Fibroblast of lung (primary cell): ENCODE measurements around the gene TGFBR2. TPM values are rescaled to one million over a fixed set of nuclear protein-coding genes. Genes with fewer than 3 reads are reported as not detected.

Experiments
- DNase-seq, 2 donors: peaks; one replicate each; pipeline versions ENCODE4 v3.0.0 to v3.0.0-alpha.2; 2010; ENCODE audit warnings: low read depth in 2 of 2
- H2AFZ ChIP-seq: 2 replicates; pipeline ENCODE4 v1.5.1; 2012; ENCODE audit warnings: low read length, control low read depth, inconsistent platforms
- H3K27ac ChIP-seq: 2 replicates; pipeline ENCODE4 v1.5.1; 2011; ENCODE audit warnings: low read length, control low read depth; ENCODE audit not compliant: insufficient read depth
- H3K27me3 ChIP-seq: 2 replicates; pipeline ENCODE4 v1.5.1; 2011; ENCODE audit warnings: mild to moderate bottlenecking, low read length; ENCODE audit not compliant: control insufficient read depth, insufficient read depth
- H3K36me3 ChIP-seq: 2 replicates; pipeline ENCODE4 v1.5.1; 2011; ENCODE audit warnings: low read length; ENCODE audit not compliant: control insufficient read depth, insufficient read depth
- H3K4me1 ChIP-seq: 2 replicates; pipeline ENCODE4 v1.5.1; 2011; ENCODE audit warnings: low read length; ENCODE audit not compliant: control insufficient read depth, insufficient read depth; ENCODE audit errors: extremely low read depth
- H3K4me2 ChIP-seq: 2 replicates; pipeline ENCODE4 v1.5.1; 2011; ENCODE audit warnings: low read length, control low read depth; ENCODE audit not compliant: insufficient read depth; ENCODE audit errors: extremely low read depth
- H3K4me3 ChIP-seq, 4 experiments: fragments of 200-600 bp in 1 of 4; sonication (generic) in 1 of 4; replicated peaks in 1 of 4; 2 replicates each; pipeline ENCODE4 v1.5.1; 2011 to 2016; ENCODE audit warnings: low read length in 4 of 4, low read depth in 3 of 4, mild to moderate bottlenecking in 3 of 4, control low read depth in 2 of 4, inconsistent platforms in 1 of 4, mixed read lengths in 1 of 4; ENCODE audit not compliant: insufficient read depth in 1 of 4; ENCODE audit errors: control extremely low read depth in 1 of 4
- H3K79me2 ChIP-seq: 2 replicates; pipeline ENCODE4 v1.5.1; 2012; ENCODE audit warnings: mild to moderate bottlenecking, low read length, inconsistent platforms; ENCODE audit not compliant: control insufficient read depth, insufficient read depth
- H3K9ac ChIP-seq: 2 replicates; pipeline ENCODE4 v1.5.1; 2011; ENCODE audit warnings: mild to moderate bottlenecking, low read length, control low read depth; ENCODE audit not compliant: insufficient read depth
- H3K9me3 ChIP-seq: 2 replicates; pipeline ENCODE4 v1.5.1; 2012; ENCODE audit warnings: low read depth, low read length; ENCODE audit not compliant: control insufficient read depth, insufficient read depth
- H4K20me1 ChIP-seq: 2 replicates; pipeline ENCODE4 v1.5.1; 2011; ENCODE audit warnings: low read length; ENCODE audit not compliant: control insufficient read depth, insufficient read depth; ENCODE audit errors: extremely low read depth
- EZH2 ChIP-seq: IDR thresholded peaks from 2 replicates; pipeline ENCODE4 v1.5.1; 2012; ENCODE audit warnings: low read length, control low read depth, mild to moderate bottlenecking; ENCODE audit errors: missing control alignments
- polyA plus RNA-seq, 2 donors: library from polyadenylated mRNA; depleted of rRNA in 1 of 2; stranded (reverse) in 1 of 2; unstranded in 1 of 2; fragments of >200 nt; gene quantifications; 2 replicates each; pipeline ENCODE4 v1.2.1, GENCODE V29; 2011 to 2012; ENCODE audit warnings: missing spikeins in 1 of 2
- total RNA-seq: library from RNA; depleted of rRNA; stranded (reverse); fragments of >200 nt; gene quantifications from 2 replicates; pipeline ENCODE4 v1.2.1, GENCODE V29; 2014
- TF ChIP-seq, protein P1 (sequence below), 2 donors: IDR thresholded peaks in 1 of 2; conservative IDR thresholded peaks in 1 of 2; 1 replicate in 1 of 2; 2 replicates in 1 of 2; pipeline ENCODE4 v1.5.1; 2011 to 2012; ENCODE audit warnings: low read length in 2 of 2, control low read depth in 1 of 2, inconsistent platforms in 1 of 2, low read depth in 1 of 2, mild to moderate bottlenecking in 1 of 2

TGFBR2 gene
- total and polyA plus RNA-seq, 2 donors (not counting 1 experiment from before 2014, with no cell fraction given), result 93.0 to 126 TPM

DNA sequence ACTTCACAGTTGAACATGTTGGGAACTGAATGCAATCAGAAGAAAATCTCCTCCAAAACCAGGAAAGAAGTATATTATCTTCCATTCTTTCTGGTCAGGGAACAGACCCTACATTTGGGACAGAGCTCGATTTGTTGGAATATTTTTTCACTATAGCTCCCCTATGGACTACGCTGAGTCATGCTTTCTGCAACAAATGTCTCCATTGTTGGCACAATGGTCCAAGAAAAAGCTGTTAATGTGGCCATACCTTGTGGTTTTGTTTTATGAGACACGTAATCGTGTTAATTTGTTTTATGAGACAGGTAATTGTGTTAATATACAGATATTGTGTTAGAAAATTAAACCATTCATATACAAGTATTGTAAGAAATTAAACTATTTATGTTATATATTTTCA is 101.4 kb downstream of the TGFBR2 start:
- no peak overlapping the region for H3K4me3 ChIP-seq
- no peak for DNase-seq
- no peaks in the 10 kb centered on the region for H3K27me3 ChIP-seq
- H2AFZ ChIP-seq, result no peak overlapping the region
- H3K4me1 ChIP-seq, result no peaks in the 10 kb centered on the region
- no peaks in the 10 kb centered on the region for H3K9me3 ChIP-seq
- H3K4me2 ChIP-seq, result no peak overlapping the region
- no peaks in the 10 kb centered on the region for H4K20me1 ChIP-seq
- H3K79me2 ChIP-seq, result no peaks in the 10 kb centered on the region
- TF ChIP-seq, protein P1, sequence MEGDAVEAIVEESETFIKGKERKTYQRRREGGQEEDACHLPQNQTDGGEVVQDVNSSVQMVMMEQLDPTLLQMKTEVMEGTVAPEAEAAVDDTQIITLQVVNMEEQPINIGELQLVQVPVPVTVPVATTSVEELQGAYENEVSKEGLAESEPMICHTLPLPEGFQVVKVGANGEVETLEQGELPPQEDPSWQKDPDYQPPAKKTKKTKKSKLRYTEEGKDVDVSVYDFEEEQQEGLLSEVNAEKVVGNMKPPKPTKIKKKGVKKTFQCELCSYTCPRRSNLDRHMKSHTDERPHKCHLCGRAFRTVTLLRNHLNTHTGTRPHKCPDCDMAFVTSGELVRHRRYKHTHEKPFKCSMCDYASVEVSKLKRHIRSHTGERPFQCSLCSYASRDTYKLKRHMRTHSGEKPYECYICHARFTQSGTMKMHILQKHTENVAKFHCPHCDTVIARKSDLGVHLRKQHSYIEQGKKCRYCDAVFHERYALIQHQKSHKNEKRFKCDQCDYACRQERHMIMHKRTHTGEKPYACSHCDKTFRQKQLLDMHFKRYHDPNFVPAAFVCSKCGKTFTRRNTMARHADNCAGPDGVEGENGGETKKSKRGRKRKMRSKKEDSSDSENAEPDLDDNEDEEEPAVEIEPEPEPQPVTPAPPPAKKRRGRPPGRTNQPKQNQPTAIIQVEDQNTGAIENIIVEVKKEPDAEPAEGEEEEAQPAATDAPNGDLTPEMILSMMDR (conservative IDR thresholded peaks at IDR 0.05 in 1 of 2, IDR thresholded peaks at IDR 0.05 in 1 of 2; ENCODE audit: low read depth in 1 of 2, low read length in 2 of 2), result no peak
- no peak for TF ChIP-seq EZH2
- no peaks in the 10 kb centered on the region for H3K36me3 ChIP-seq
- H3K27ac ChIP-seq, result no peak overlapping the region
- H3K9ac ChIP-seq, result no peak overlapping the region

DNA sequence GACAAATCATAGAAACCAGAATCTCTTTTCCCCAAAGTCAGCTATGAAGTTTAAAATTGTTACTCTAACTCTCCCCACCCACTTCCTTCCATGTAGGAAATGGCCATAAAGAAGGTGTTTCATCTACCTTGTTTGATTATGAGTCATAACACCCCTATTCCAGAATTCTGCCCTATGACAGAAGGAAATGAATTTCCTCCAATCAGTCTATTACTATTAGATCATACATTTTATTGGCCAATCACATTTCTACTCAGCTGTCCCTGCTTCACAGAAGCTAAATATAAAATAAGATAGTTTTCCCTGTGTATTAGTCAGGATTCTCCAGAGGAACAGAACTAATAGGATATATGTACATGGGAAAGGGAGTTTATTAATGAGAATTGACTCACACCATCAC is 102.1 kb downstream of the TGFBR2 start:
- no peak overlapping the region for H2AFZ ChIP-seq
- no peak overlapping the region for H3K9ac ChIP-seq
- no peaks in the 10 kb centered on the region for H3K27me3 ChIP-seq
- no peak for DNase-seq
- no peaks in the 10 kb centered on the region for H3K79me2 ChIP-seq
- H3K36me3 ChIP-seq, result no peaks in the 10 kb centered on the region
- no peaks in the 10 kb centered on the region for H3K4me1 ChIP-seq
- no peaks in the 10 kb centered on the region for H3K9me3 ChIP-seq
- TF ChIP-seq EZH2, result no peak
- TF ChIP-seq, protein P1 (conservative IDR thresholded peaks at IDR 0.05 in 1 of 2, IDR thresholded peaks at IDR 0.05 in 1 of 2; ENCODE audit: low read depth in 1 of 2, low read length in 2 of 2), result no peak
- H3K4me3 ChIP-seq, result no peak overlapping the region
- H3K4me2 ChIP-seq, result no peak overlapping the region
- H4K20me1 ChIP-seq, result no peaks in the 10 kb centered on the region
- no peak overlapping the region for H3K27ac ChIP-seq

DNA sequence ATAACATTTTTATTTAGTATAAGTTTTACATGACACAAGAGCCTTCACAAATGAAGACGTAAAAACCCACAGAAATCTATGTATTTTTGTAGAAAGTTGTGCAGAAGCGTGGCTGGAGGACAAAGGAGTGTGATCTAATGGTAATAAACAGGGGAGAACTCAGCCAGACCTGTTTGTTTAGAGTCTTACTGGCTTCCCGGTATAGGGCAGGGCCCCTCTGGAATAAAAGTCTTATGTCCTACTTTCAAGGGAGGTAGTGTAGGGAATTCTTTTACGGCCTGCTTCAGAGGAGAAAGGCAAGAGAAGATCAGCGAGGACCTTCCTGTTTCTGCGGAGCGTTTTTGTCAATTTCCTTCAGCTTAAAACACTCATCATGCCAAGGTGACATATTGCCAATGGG is 103.6 kb downstream of the TGFBR2 start:
- Histone ChIP-seq H2AFZ (no peak overlapping the region), H3K9ac (no peak overlapping the region), H3K4me1 (no peaks in the 10 kb centered on the region), H3K27me3 (no peaks in the 10 kb centered on the region), H3K4me3 (no peak overlapping the region), H4K20me1 (no peaks in the 10 kb centered on the region), H3K4me2 (no peak overlapping the region), H3K79me2 (no peaks in the 10 kb centered on the region), H3K27ac (no peak overlapping the region), H3K36me3 (no peaks in the 10 kb centered on the region), H3K9me3 (no peaks in the 10 kb centered on the region)
- DNase-seq, result no peak
- TF ChIP-seq EZH2, result no peak
- TF ChIP-seq, protein P1 (conservative IDR thresholded peaks at IDR 0.05 in 1 of 2, IDR thresholded peaks at IDR 0.05 in 1 of 2; ENCODE audit: low read depth in 1 of 2, low read length in 2 of 2), result no peak
